DMS153 treated with DMSO at 0.1 percent for 48 hours (cell line): ENCODE data around the gene POLR2M.

Source experiments
- DNase-seq: peaks from one replicate; lab custom pipeline; 2025; ENCODE audit not compliant: unreplicated experiment; lab: John Stamatoyannopoulos, UW

The POLR2M gene

DNA sequence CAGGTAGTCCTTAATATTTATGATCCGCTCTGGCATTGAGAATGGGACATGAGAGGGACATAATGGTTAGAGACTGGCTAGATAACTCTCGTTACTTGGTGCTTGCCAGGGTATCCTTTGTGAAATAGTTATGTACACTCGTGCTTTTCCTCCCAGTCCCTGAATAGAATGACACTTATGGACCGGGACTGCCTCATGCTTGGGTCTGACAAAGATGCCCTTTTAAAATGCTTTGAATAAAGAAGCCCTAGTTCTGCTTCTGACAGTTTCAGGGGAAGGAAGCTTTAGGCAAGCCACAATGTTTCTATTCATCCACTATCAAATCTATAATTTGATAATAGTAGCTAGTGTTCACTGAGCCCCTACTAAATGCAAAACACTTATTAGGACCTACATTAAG is 29.4 kb downstream of the POLR2M start:
- no peak for DNase-seq

DNA sequence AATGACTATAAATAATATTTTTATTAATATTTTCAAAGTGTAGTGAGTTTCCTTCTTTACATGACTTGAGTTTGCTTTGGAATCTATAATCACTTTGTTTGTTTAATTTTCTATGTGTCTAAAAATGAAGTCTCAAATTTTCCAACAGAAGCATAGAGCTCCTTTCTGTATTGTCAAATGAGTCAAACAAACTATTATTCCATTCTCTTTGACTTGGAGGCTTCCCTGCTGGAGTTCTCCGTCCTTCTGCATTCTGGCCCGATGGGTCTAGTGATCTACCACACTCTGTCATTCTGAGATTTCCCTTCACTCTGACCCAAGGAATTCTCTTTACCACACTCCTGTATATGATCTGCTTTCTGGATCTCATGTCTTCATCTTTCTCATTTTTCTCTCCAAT is 30.1 kb downstream of the POLR2M start:
- DNase-seq: no peak

DNA sequence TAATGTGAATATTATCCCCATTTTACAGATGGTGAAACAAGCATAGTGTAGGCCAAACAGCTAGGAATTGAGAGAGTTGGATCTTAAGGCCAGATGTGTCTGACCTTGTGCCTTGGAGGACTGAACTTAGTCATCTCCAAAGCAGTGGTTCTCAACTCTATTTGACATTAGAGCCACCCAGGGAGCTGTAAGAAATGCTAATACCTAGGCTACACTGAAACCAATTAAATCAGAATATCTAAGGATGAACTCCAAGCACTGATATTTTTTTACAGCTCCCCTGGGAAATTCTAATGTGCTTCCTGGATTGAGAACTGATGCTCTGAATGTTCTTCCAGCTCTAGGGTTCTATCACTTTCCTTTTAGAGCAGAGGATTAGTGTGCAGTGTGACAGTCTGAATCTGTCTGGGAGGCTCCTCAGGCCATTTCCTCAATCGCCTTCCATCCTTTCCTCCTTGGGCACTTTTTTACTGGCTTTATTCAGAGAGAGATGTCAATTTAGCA is 32.3 kb downstream of the POLR2M start:
- DNase-seq: no peak

DNA sequence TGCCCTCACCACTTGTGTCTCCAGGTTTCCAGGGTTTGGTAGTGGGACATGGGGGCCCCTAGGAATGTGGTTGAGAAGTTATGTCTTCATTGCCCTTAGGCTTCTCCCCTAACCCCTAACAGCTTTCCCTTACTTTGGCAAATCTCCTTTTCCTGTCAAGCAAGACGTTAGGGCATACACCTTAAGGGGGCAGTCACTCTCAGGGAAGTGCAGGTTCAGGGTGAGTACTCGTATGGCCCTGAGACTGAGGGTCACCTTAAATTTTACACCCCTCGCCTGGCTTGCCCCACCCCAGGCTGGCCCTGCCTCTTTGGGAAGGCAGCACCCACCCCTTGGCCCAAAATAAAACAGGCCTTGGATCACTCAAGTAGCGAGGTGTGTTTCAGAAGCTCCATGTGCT is 33.5 kb downstream of the POLR2M start:
- no peak for DNase-seq

DNA sequence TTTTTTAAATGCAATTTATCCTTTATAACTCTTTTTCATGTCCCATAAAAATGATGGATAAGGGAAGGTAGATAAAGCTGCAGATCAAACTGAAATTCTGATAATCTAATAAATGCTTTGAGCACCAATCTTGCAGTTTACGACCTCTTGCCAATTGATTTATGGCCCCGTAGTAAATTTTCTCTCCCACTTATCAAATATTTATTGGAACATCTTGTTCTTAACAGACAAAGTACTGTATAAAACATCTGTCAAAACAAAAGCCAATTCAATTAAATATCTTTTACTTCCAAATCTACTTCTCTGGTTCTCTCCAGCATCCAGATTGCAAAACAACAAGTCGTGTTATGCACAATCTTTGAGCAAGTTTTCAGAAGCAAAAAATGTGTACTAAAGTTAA is 34.6 kb downstream of the POLR2M start:
- DNase-seq: no peak

DNA sequence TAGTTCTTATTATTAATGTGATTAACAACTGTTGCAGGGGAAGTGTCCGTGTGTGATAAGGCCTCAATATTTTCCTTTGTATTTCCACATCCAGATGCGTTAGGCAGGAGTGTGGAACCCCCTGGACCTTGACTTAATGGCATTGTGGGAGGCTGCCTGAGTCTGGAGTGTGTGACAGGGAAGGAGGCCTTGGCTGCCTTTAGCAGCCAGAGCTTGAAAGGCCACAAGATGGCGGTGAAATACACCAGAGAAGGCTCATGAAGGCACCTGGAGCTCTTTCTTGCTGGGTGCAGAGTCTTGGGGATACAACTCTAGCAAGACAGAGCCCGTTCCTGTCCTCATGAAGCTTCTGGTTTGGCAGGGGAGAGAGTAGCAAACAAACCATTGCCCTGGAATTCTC is 36.9 kb downstream of the POLR2M start:
- DNase-seq: no peak

DNA sequence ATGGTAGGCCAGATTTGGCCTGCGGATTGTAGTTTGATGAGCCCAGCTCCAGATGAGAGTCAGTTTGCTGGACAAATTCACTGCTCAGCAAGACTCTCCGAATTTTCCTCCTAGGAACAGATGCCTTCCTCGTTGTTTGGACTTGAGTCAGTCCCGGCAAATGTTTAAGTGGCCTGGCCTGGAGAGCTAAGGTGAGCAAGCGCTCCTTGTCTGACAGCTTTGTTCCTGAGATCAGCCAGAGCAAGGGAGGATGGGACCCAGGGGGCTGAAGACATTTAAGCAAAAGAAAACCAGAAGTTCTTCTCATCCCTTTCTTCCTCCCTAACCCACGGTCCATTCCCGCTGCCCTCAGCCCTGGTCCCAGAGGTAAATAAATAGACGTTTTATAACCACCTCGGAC is 40.3 kb downstream of the POLR2M start:
- DNase-seq: no peak

DNA sequence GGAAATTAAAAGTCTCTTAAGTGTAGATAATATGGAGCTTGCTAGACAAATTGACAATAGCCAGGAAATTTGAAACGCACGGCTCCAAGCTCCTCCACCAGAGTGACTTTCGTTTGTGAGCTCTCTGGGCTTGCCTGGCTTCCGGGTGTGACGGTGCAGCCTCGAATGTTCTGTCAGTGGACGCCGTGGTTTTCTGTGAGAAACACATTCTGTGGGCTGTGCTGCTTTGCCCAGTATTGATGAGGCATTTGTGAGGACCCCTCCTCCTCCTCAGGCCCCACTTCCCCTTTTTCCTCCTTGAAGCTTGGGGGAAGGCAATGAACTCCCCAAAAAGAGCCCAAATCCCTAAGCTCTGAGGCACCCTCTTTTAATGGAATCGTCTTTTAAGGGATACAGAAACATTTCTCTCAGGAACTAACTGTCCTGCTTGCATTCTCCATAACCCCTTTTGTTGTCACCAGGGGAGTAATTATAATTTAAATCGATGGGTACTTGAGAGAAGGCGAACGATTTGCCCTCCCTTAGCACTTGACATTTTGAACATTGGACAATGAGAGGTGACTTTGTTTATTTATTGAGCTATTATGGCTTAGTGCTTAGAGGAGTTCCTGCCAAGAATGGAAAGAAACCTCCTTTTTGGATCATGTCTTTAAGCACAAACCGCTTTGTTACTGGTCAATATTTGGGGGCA is 40.8 kb downstream of the POLR2M start:
- DNase-seq: peak; percentile 16

DNA sequence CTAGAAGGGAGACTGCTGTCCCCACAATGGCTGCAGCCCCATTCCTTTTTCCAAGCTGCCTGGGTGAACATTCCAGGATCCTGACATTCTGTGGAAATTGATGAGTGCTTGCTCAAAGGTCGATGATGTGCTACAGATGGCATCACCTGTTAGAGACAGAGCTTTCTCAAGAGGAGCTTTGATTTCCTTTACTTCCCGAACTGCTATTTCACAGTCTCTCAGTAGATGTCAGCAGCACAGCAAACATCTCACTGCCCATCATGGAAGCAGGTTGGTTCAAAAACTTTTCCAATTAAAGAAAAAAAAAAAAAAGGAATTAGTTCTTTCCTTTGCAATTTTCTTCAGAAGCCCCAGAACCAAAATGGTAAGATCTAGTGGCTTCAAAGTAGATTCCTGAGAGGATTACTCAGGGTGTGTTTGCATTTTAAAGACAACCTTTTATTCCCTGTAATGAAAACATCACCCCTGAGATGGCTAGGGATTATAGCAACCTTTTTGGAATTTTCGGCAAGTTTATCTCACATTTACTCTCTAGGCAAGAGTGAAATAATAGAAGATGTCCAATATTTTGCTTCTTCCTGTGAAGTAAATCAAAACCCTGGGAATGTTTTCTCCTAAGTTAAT is 44.8 kb downstream of the POLR2M start:
- no peak for DNase-seq

- DNase-seq: no peak
Observed at GRCh38 chr15:57752436-57752835, 45.9 kb downstream of the POLR2M start.

DNA sequence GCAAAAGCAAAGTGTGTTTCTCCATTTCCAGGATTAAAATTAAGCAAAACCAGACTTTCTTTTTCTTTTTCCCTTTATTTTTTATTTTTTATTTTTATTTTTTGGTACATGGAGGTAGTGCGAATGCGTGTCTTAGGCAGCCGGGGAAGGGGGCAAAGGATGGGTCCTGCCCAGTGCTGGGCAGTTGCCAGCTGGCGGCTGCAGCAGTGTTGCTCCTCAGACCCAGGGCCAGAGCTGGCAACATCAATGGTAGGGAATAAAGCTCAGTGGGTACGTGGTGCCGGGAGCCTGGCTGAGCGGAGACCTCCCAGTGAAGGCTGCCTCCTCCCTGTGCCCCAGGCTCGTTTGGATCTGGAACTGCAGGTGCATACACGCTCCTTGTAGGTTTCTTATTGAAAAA is 46.3 kb downstream of the POLR2M start:
- DNase-seq: no peak

GRCh38 chr15:57756466-57756865 is 50.0 kb downstream of the POLR2M start:
- DNase-seq: no peak

- no peak for DNase-seq
Observed at GRCh38 chr15:57758560-57758959, 52.0 kb downstream of the POLR2M start.

DNA sequence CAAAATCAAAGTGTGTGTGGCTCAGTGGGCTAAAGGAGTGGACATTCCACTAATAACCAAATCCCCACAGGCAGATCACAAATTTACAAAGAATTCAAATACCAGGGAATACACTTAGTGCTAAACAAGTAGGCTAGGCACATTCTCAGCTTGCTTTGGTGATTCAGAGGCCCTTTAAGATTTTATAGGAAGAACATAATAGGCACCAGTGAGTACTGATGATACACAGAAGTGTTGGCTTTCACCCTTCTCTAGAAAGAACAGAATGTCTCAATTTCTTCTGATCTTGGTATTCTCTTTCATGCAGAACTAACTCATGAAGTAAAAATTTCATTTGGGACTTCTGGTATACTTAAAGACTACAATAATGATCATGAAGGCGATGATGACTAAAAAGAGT is 55.0 kb downstream of the POLR2M start:
- DNase-seq: no peak

DNA sequence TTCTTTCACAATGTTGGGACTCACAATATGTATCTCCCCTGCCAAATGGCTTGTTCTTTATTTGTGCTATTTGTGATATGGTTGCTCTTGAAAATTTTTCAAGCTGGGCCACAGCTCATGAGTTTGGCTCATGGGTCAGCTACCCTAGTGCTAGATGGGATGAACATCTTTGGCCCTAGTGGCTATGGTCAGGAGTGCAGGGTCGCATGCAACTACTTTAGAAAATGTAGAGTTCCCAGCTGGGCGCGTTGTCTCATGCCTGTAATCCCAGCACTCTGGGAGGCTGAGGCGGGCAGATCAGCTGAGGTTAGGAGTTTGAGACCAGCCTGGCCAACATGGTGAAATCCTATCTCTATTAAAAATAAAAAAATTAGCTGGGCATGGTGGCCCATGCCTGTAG is 55.8 kb downstream of the POLR2M start:
- DNase-seq: no peak

DNA sequence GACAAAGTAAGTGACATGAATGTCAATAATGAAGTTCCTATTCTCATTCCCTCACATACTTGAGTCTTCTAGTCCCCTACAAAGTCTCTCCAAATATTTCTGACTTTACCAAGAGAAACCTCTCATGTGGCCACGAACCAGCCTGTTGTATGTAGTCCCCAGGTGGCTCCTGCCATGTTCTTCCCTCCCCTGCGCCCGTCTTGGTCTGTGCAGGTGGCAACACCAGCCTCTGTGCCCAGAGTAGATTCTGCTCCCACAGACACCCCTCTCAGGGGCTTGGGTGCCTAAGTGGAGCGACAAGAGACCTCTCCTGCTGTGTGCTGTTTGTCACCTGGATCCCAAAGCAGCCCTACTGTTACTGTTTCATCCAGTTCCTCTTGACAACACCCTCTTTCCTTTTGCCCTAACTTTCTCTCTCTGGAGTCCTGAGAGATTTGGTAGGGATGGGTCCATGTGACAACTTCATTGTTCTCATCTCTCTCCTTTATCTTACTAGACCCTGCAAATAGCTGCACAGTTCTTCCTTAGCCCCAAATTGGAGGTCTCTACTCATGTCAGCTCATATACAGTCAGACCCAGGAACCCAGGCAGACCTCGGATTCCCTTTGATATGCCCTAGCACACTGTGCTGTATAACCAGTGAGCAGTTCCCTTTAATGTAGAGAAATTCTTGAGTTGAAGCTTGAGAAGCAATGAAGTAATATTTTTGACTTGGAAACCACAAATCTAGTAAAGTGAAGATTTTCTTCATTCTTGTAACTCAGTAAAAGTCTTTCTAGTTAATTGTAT is 56.9 kb downstream of the POLR2M start:
- no peak for DNase-seq
